Activated T-cell treated with anti-CD3 and anti-CD28 coated beads for 48 hours (primary cell): Measurements from ENCODE around the gene ANKRD33B.
"Not testable (repeated sequence)": the region's sequence is repeated elsewhere in the genome, so short reads cannot be mapped to it uniquely, and the experiment has no call there.

Experiments
- DNase-seq: peaks from one replicate; pipeline ENCODE4 v3.0.0-alpha.2; 2020; ENCODE audit warnings: low read depth

Gene ANKRD33B

DNA sequence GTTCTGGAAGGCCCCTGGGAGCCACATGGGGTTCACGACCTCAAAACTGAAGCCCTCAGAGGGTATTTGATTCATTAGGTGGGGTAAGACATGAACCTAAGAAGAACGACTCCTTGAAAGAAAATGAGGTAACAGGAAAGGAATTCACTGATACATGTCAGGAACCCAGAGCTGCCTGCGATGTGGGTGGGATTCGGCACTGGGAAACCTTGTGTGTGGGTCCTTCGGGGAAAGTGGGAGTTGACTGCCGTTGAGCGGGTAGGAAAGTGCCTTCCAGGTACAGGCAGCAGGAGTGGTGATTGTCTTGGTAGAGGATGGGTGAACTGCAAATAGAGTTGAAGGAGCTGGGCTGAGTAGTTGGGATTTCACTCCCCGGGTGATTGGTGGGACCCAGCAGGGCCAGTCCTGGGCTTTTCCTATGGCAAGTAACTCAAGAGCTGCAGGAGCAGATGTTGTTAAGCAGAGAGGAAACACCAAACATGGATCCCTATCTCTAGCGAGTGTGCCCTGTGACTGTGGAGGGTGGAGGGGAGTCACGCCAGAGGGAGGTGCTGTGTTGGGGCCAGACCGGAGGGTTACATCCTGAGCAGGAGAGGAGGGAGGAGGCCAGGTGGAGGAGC lies 30.8 kb downstream of the ANKRD33B start:
- DNase-seq: no peak

DNA sequence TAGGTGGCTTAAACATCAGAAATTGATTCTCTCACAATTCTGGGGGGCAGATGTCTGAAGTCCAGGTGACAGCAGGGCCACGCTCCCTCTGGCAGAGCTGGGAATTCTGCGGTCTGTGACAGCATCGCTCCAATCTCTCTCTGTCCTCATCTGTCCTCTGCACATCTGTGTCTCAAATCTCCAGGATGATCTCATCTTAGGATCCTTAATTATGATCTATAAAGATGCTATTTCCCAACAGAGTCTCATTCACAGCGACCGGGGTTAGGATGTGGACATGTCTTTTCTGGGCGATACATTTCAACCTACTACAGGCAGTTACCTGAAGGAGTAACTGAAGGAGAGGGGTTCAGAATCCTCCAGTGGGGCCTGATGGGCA lies 31.4 kb downstream of the ANKRD33B start:
- no peak for DNase-seq

DNA sequence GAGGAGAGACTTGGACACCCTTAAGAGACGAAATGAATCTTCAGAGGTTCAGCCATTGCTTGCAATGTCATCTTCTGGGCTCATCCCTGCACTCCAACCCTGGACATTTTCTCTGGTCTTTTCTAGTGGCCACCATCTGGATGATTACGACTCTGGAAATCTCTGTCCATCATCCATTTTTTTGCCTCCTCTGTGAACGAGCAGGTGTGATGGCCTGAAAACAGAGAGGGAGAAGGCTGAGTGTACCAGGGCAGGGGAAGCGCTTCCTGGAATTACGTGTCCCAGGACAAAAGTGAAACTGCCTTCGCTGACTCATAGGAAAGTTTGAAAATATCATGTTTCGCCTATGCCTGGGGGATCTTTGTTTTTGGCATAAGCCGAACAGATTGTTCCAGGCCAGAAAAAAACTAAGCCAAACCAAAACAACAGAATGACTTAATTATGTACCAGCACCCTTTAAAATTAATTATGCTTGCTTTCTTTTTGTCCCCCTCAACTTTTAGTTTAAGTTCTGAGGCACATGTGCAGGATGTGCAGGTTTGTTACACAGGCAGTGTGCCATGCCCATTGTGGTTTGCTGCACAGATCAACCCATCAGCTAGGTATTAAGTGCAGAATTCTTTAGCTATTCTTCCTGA lies 31.9 kb downstream of the ANKRD33B start:
- DNase-seq: peak; percentile 42

DNA sequence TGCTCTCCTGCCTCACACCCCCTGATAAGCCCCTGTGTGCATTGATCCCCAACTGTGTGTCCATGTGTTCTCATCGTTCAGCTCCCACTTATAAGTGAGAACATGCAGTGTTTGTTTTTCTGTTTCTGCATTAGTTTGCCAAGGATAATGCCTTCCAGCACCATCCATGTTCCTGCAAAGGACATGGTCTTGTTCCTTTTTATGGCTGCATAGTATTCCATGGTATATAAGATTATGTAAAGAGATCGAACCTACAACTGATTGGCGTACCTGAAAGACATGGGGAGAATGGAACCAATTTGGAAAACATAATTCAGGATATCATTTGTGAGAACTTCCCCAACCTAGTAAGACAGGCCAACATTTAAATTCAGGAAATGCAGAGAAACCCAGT lies 32.4 kb downstream of the ANKRD33B start:
- no peak for DNase-seq

DNA sequence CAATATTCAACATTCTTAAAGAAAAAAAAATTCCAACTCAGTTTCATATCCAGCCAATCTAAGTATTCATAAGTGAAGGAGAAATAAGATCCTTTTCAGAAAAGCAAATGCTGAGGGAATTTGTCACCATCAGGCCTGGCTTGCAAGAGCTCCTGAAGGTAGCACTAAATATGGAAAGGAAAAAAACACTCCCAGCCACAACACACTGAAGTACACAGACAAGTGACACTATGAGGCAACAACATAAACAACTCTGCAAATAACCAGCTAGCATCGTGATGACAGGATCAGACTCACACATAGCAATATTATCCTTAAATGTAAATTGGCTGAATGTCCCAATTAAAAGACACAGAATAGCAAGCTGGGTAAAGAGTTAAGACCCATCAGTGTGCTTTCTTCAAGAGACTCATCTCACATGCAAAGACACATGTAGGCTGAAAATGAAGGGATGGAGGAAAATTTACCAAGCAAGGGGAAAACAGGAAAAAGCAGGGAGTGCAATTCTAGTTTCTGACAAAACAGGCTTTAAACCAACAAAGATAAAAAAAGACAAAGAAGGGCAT lies 33.1 kb downstream of the ANKRD33B start:
- no peak for DNase-seq

DNA sequence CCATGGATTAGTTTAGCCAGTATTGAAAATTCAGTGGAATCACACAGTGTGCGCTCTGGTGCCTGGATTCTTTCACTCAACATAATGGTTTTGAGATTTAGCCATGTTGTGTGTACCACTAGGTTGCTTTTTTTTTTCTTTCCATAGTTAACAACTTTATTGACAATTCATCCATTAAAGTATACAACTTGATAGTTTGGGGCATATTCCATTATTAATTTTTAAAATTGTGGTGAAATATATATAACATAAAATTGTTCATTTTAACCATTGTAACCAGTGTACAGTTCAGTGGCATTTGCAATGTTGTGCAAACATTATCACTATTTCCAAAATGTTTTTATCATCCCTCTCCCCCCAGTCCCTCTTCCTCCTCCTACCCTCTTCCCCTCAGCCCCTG lies 35.2 kb downstream of the ANKRD33B start:
- no peak for DNase-seq

DNA sequence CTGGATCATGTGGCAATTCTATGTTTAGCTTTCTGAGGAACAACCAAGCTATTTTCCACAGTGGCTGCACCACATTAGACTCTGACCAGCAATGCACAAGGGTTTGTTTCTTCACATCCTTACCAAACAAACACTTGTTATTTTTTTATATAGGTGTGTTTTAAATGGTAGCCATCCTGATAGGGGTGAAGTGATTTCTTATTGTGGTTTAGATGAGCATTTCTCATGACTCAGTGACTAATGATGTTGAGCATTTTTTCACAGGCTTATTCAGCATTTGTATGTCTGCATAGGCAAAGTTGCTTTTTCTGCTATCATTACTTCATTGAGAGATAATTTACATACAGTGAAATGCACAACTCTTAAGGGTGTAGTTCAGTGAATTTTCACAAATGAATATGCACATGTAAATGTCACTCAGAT lies 36.0 kb downstream of the ANKRD33B start:
- DNase-seq: no peak

DNA sequence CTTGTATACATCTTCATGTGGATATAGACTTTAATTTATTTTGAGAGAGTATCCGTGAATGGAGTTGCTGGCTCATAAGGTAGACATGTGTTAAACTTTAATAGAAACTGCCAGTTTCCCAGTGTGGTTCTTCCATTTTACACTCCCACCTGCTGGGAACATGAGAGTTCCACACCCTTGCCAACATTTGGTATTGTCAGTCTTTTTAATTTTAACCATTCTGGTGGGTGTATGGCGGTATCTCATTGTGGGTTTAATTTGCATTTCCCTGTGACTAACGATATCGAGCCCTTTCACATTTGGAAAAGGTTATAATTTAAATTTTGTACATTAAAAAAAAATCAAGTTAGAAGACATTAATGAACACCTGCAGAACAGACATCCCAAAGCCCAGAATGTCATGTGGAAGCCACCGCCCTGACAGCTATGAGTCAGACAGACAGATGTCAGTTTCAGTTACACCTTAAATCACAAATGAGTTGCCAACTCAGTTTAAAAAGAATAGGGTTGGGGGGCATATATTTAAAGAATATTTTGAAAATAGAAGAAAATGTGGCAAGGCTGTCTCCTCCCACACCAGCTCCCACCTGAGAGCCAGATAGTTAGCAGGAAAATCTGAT lies 36.9 kb downstream of the ANKRD33B start:
- DNase-seq: no peak

DNA sequence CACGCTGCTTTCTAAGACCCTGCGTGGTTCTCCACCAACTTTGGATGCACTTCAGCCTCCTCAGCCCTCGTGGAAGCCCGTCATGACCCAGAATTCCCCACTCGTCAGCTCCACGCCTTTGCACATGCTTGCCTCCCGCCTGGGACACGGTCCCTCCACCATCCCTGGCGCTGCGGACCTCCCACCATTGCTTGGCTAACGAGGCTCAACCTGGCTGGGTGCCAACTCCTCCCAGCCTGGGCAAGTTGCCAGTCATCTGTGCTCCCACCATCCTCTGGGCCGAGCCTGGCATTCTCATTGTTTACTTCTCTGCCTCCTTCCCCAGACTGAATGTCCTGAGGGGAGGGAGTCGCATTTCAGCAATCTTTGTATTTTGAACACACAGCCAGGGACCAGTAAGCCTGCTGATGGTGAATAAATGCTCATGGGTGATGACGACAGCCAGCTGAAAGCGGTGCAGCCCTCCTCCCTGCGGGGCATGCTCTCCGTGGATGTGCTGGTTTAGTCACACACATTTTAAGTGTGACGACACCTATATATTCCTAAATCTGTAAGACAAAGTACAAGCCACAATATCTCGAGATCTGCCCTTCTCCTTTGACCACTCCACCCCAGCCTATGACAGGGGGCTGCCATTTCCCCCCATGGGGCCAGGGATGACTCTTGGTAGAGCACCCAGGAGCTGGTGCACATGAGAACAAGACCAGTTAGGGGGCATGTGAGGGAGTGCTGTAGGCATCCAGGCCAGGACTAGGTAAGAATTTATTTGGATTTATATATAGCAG lies 37.6 kb downstream of the ANKRD33B start:
- no peak for DNase-seq

DNA sequence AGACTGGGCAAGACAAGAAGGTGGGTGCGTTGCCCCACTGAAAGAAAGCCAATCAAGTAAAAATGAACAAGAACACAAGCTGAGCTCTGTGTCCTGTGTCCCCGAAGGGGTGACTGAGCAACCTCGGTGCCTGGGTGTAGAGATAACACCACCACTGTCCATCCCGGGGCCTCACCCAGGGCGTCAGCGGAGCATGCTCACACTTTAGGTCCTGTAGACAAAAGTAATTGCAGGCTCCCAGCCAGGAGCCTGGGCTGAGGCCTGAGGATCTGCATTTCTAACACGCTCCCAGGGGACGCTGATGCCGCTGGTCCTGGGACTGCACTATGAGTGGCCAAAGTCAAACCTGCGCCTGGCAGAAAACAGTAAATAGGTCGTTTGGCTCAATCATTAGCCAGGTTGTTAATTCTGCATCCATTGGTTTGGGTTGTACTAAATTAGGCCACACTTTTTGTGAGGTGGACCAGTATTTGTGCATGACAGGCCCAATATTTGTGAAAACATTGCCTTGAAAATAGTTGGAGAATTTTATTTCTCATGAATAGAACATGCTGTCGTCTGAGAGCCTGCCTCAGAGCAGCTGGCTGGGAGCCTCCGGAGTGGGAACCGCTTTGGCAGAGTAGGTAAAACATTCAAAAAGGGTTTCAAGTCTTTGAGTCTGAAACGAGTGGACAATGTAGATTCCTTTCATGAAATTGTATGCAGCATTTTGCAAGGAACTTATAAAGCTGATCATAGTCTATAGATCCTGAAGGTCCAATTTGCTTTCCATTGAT lies 38.3 kb downstream of the ANKRD33B start:
- no peak for DNase-seq

DNA sequence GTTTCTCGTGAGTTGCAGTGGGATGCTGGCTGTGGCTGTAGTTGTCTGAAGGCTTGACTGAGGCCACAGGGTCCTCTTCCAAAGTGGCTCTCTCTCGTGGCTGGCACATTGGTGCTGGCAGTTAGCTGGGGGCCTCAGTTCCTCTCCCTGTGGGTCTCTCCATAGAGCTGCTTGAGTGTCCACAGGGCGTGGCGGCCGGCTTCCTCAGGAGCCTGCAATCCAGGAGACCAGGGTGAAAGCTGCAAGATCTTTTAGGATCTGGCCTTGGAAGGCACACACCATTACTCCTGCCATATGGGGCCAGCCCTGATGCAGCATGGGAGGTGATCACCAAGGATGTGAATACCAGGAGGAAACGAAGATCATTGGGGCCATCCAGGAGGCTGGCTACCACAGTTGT lies 41.1 kb downstream of the ANKRD33B start:
- DNase-seq: no peak

DNA sequence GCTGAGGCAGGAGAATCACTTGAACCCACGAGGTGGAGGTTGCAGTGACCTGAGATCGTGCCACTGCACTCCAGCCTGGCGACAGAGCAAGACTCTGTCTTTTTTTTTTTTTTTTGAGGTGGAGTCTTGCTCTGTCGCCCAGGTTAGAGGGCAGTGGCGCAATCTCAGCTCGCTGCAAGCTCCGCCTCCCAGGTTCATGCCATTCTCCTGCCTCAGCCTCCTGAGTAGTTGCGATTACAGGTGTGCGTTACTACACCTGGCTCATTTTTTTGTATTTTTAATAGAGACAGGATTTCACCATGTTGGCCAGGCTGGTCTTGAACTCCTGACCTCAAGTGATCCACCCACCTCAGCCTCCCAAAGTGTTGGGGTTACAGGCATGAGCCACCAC lies 42.8 kb downstream of the ANKRD33B start:
- not testable (repeated sequence) for DNase-seq

DNA sequence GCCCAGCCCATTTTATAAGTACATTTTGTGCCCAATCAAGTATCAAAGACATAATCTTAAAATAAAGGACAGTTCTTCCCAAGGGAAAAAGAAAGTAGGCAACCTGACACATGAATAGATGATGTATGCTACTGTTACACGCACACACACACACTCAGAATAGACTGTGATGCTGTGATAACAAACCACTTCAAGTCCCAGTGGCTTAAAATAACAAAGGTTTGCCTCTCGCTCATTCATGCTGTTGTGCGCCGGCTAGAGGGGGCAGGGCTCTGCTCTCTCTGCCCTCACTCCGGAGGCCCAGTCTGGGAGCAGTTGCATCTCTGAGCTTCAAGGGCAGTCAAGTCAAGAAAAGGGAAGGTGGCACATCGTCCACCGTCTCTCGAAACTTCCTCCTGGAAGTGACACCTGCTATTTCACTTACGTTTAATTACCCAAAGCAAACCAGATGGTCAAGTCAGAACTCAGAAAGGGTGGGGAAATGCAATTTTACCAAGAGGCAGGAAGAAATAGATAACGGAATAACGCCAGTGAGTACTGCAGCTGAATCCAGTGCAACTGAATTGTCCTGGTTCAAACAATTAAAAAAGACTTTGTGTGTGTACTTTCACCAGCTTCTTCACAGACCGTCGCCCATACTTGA lies 43.3 kb downstream of the ANKRD33B start:
- peak; percentile 27 for DNase-seq

DNA sequence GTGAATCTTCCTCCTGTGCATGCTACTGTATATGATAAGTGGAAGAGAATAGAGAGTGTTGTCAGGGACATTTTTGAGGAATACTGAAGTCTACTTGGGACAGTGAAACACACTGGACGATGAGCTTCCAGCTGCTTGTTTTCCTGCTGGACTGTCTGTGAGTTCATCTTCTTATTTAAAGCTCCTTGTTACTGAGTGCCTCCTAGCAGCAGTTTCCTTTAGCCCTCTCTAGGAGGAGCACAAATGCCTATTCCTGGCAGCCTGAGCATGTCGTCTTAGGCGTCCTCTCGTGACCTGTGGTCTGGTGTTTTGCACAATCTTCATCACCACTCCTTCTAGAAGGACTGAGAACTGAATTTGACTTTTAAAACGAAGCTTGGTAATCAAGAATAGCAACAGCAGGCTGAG lies 43.8 kb downstream of the ANKRD33B start:
- DNase-seq: no peak

DNA sequence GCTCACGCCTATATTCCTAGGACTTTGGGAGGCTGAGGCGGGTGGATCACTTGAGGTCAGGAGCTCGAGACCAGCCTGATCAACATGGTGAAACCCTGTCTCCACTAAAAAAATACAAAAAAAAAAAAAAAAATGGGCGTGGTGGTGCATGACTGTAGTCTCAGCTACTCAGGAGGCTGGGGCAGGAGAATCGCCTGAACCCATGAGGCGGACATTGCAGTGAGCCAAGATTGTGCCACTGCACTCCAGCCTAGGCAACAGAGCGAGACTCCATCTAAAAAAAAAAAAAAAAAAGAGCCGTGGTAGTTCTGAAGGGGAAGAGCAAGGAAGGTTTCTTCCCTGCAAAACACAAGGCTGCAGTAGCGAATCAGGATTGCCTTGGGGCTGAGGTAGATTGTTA lies 44.2 kb downstream of the ANKRD33B start:
- DNase-seq: not testable (repeated sequence)

DNA sequence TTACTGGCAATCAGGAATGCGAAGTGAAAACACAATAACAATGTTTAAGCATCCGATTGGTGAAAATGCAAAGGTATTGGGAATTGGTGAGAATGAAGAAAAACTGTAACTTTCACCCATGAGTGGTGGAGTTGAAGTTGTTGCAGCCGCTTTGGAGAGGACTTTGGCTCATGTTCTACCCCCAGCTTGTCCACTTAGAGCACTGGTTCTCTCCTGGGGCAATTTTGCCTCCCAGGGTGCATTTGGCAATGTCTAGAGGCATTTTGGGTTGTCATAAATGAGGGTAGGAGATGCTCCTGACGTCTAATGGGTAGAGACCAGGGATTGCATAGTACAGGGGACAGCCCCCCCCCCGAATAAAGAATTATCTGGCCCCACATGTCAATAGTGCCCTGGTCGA lies 46.2 kb downstream of the ANKRD33B start:
- DNase-seq: no peak

DNA sequence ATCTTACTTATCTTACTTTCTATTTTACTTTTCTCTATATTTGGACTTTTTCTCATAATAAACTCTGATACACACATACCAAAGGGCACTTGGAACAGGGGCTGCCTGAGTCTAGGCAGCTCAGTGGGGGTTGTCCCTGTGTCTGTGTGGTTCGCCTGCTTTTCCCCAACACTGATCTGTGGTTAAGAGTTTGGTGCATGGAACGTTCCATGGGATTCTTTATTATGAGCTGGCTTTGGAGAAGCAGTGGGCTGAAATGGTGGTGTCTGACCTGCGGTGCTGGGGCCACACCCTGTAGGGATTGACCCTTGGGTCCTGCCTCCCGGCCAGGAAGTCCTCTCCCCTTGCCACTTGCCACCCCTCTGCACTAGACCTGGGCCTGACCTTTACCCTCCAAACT lies 47.4 kb downstream of the ANKRD33B start:
- no peak for DNase-seq

DNA sequence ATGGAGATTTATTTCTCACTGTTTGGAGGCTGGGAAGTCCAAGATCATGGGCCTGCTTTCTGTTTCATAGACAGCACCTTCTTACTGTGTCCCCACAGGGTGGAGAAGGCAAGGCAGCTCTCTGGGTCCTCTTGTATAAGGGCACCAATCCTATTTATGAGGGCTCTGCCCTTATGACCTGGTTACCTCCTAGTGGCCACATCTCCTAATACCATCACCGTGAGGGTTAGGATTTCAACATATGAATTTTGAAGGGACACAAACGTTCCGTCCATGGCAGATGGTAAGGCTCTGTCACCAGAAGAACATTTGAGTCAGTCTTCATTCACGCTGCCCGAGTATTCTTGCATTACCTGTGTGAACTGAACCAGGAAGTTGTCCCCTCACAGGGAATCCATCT lies 48.4 kb downstream of the ANKRD33B start:
- no peak for DNase-seq

DNA sequence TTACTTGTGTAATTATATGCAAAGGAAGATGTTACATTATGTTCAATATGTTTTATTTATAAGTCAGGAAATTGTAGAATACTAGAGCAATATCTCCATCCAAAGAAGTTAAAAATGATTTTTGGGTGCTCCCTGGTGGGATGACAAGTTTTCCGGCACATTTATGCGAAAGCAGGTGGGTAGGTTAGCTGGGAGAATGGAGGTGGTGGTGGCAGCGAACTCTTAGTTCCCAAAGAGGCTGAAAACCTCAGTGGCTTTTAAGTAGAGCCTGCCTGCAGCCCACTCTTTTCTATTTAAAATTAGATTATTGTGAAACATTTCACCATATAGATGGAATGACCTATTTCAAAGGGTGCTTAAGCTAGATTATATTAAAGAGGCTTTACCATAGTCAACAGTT lies 51.8 kb downstream of the ANKRD33B start:
- DNase-seq: no peak

DNA sequence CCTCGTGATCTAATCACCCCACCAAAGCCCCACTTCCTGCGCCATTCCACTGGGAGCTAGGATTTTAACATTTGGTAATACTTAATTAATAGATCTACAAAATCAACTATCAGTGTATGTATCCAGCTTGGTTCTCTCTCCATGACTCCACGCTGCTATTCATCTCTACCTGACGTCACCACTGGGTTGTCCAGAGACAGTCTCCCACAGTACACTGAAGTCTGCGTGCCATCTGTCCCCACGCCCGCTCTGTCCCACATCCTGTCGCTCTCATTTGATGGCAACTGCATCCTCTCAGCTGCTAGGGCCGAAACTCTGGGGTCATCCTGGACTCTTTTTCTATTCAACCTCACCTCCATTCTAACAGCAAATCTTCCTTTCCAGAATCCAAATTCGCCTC lies 53.2 kb downstream of the ANKRD33B start:
- no peak for DNase-seq

DNA sequence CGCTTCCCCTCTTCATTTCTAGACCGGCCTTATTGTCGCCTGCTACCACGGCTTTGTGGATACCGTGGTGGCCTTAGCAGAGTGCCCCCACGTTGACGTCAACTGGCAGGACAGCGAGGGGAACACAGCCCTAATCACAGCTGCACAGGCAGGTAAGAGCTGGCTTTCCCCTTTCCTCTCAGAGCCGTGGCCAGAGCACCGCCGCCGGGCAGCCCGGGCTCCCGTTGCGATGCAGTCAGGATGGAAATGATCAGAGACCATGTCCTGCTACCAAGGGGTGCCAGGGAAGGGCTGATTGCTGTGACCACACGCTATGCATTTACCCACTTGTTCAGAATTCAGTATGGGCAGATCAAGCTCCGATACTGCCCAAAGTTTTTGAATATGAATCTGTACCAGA lies 54.4 kb downstream of the ANKRD33B start:
- DNase-seq: no peak
